ENCODE results near the gene ACE. TPM values are rescaled to one million over a fixed set of nuclear protein-coding genes. Genes with fewer than 3 reads are reported as not detected.

The ACE gene
- total RNA-seq, 3 donors from 2014 or later = 0.10 to 0.32 (median 0.24) TPM

DNA sequence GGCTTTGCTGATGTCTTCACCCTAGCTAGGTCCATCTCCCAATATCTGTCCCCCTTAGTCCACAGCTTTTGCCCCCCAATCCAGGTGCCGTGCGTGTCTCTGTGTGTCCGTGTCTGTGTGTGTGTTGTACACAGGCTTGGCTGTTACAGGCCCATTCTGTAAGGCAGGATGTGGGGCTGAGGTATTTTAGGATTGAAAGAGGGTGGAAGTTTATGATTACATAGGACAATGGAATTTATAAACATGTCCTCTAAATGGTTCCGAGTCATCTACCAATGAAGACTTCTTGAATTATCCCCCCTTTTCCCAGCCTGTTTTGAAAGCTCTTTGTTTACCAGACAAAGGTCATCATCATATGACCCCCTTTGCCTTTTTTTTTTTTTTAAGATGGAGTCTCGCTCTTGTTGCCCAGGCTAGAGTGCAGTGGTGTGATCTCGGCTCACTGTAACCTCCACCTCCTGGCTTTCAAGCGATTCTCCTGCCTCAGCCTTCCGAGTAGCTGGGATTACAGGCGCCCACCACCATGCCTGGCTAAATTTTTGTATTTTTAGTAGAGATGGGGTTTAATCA, 21.9 kb downstream of the ACE start:
- no peaks in the 10 kb centered on the region for H3K4me1 Mint-ChIP-seq (ENCODE audit: low read depth)
- ATAC-seq = no peak

DNA sequence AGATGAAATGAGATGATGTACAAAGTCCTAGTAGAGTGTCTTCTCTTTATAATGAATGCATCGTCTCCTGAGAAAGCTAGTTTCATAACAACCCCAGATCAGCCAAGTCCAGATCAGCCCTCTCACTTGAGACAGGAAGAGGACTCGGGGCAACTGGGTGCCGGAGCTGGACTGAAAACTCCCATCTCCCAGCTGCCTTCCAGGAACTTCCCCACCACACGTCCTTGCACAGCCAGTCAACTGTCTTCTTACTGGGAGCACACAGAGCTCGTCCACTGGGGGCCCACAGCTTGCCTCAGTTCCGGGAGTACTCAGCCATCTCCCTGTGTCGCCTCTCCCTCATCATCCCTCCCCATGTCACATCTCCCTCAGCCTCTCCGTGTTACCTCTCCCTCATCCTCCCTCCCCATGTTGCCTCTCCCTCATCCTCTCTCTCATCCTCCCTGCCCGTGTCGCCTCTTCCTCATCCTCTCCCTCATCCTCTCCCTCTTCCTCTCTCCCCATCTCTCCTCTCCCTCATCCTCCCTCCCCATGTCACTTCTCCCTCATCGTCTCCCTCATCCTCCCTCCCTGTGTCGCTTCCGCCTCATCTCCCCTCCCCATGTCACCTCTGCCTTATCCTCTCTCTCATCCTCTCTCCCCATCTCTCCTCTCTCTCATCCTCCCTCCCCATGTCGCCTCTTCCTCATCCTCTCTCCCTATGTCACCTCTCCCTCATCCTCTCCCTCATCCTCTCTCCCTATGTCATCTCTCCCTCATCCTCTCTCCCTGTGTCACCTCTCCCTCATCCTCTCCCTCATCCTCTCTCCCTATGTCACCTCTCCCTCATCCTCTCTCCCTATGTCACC, 23.9 kb downstream of the ACE start:
- H3K4me3 Mint-ChIP-seq = no peak overlapping the region
- H3K36me3 Mint-ChIP-seq (ENCODE audit: insufficient read depth) = no peaks in the 10 kb centered on the region
- no peak for DNase-seq
- no peak for ATAC-seq
- H3K27me3 Mint-ChIP-seq (ENCODE audit: low read depth) = peaks cover 18% of the 10 kb centered on the region
- no peaks in the 10 kb centered on the region for H3K4me1 Mint-ChIP-seq (ENCODE audit: low read depth)
- H3K9me3 Mint-ChIP-seq = peaks cover 5% of the 10 kb centered on the region

More for the DNA sequence above, 21.9 kb downstream of the ACE start:
- Mint-ChIP-seq H3K36me3 (ENCODE audit: insufficient read depth) (no peaks in the 10 kb centered on the region), H3K9me3 (no peaks in the 10 kb centered on the region), H3K27me3 (ENCODE audit: low read depth) (peaks cover 7% of the 10 kb centered on the region), H3K4me3 (no peak overlapping the region)
- no peak for DNase-seq

DNA sequence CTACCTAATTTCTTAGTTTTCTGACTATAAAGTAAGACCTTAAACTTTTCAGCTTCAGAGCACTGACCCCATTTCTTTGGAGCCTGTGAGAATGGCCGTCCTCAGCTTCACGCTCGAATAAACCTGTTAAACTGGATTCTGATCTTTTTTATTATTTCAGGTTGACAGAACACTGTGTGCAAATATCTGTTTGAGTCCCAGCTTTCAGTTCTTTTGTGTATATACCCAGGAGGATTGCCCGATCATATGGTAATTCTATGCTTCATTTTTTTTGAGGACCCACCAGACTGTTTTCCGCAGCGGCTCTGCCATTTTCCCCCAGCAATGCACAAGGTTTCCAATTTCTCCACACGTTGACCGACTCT, 26.5 kb downstream of the ACE start:
- H3K36me3 Mint-ChIP-seq (ENCODE audit: insufficient read depth) = no peaks in the 10 kb centered on the region
- no peak for ATAC-seq
- H3K27me3 Mint-ChIP-seq (ENCODE audit: low read depth) = peaks cover 27% of the 10 kb centered on the region
- H3K9me3 Mint-ChIP-seq = peaks cover 6% of the 10 kb centered on the region
- no peak overlapping the region for H3K4me3 Mint-ChIP-seq
- H3K4me1 Mint-ChIP-seq (ENCODE audit: low read depth) = no peaks in the 10 kb centered on the region
- DNase-seq = no peak

DNA sequence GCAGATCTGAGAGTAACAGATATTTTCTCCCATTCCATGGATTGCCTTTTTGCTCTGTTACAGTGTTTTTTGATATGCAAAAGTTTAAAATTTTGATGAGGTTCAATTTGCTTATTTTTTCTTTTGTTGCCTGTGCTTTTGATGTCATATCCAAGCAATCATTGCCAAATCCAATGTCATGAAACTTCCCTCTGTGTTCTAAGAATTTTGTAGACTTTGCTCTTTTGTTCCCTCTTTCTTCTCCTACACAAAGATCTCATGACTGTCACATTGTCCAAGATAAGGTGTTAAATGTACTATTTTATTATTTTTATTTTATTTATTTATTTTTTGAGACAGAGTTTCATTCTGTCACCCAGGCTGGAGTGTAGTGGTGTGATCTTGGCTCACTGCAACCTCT, 27.4 kb downstream of the ACE start:
- H3K4me3 Mint-ChIP-seq = no peak overlapping the region
- ATAC-seq (no peak), DNase-seq (no peak)
- peaks cover 6% of the 10 kb centered on the region for H3K9me3 Mint-ChIP-seq
- peaks cover 27% of the 10 kb centered on the region for H3K27me3 Mint-ChIP-seq (ENCODE audit: low read depth)
- no peaks in the 10 kb centered on the region for H3K36me3 Mint-ChIP-seq (ENCODE audit: insufficient read depth)
- no peaks in the 10 kb centered on the region for H3K4me1 Mint-ChIP-seq (ENCODE audit: low read depth)

DNA sequence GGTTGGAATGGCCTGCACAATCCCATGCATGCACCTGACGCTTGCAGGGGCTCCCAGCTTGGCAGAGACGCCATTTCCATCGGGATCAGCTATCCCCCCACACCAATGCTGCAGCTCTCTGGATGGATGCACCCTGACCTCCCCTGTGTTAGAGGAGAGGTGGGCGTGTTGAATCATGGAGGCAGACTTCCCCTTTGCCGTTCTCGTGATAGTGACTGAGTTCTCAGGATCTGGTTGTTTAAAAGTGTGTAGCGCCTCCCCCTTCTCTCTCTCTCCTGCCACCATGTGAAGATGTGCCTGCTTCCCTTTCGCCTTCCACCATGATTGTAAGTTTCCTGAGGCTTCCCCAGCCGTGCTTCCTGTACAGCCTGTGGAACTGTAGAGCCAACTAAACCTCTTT, 28.5 kb downstream of the ACE start:
- ATAC-seq = no peak
- DNase-seq = no peak
- Mint-ChIP-seq H3K4me3 (no peak overlapping the region), H3K4me1 (ENCODE audit: low read depth) (no peaks in the 10 kb centered on the region), H3K9me3 (peaks cover 6% of the 10 kb centered on the region), H3K27me3 (ENCODE audit: low read depth) (peaks cover 27% of the 10 kb centered on the region), H3K36me3 (ENCODE audit: insufficient read depth) (no peaks in the 10 kb centered on the region)

DNA sequence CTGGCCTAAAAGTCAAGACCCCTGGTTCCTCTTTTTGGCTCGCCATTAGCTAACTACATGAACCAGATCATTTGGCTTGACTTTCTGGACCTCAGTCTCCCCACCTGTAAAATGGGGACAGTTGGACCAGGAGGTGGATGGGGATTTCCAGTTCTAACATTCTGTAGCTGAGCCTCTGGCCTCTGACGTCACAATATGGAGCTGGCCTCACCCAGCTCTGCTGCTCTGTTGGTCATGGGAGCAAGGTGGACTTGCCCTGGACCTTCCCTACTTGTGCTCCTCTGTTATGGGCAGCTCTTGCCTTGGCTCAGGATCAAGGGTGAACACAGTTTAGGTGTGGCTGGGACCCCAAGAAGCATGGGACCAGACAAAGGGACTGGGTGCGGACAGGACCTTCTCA, 29.8 kb downstream of the ACE start:
- Mint-ChIP-seq H3K36me3 (ENCODE audit: insufficient read depth) (no peaks in the 10 kb centered on the region), H3K4me3 (no peak overlapping the region), H3K27me3 (ENCODE audit: low read depth) (peaks cover 23% of the 10 kb centered on the region), H3K4me1 (ENCODE audit: low read depth) (no peaks in the 10 kb centered on the region), H3K9me3 (peaks cover 6% of the 10 kb centered on the region)
- ATAC-seq = no peak
- no peak for DNase-seq

DNA sequence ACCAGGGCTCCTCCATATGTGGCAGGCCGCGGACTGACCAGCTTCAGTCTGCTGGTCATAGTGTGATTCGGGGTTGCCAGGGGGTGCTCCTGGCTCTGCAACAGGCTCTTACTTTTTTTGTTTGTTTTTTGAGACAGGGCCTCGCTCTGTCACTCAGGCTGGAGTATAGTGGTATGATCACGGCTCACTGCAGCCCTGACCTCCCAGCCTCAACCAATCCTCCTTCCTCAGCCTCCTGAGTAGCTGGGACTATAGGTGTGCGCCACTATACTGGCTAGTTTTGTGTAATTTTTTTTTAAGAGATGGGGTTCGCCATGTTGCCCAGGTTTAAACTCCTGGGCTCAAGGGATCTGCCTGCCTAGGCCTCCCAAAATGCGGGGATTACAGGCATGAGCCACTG, 34.5 kb downstream of the ACE start:
- no peaks in the 10 kb centered on the region for H3K9me3 Mint-ChIP-seq
- H3K36me3 Mint-ChIP-seq (ENCODE audit: insufficient read depth) = no peaks in the 10 kb centered on the region

DNA sequence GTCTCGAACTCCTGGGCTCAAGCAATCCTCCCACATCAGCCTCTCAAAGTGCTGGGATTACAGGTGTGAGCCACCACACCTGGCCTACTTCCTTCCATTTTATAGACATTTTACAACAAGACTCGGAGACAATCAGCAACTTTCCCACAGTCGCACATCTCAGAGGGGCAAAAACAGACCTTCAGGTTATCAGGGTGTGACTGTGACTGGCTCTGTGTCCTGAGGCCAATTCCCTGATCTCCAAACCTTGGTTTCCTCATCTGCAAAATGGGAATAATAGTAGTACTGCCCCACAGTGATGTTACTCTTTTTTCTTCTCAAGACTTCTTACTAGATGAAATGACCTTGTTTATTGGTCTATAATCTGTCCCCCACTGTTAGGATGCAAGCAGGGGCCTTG, 35.5 kb downstream of the ACE start:
- H3K36me3 Mint-ChIP-seq (ENCODE audit: insufficient read depth) = no peaks in the 10 kb centered on the region
- H3K9me3 Mint-ChIP-seq = no peaks in the 10 kb centered on the region
- H3K4me1 Mint-ChIP-seq (ENCODE audit: low read depth) = no peaks in the 10 kb centered on the region
- no peak for DNase-seq
- H3K27me3 Mint-ChIP-seq (ENCODE audit: low read depth) = peaks cover 10% of the 10 kb centered on the region
- no peak for ATAC-seq
- H3K4me3 Mint-ChIP-seq = no peak overlapping the region

More for the DNA sequence above, 34.5 kb downstream of the ACE start:
- DNase-seq = no peak
- no peaks in the 10 kb centered on the region for H3K4me1 Mint-ChIP-seq (ENCODE audit: low read depth)
- H3K4me3 Mint-ChIP-seq = no peak overlapping the region
- ATAC-seq = no peak
- H3K27me3 Mint-ChIP-seq (ENCODE audit: low read depth) = peaks cover 11% of the 10 kb centered on the region

DNA sequence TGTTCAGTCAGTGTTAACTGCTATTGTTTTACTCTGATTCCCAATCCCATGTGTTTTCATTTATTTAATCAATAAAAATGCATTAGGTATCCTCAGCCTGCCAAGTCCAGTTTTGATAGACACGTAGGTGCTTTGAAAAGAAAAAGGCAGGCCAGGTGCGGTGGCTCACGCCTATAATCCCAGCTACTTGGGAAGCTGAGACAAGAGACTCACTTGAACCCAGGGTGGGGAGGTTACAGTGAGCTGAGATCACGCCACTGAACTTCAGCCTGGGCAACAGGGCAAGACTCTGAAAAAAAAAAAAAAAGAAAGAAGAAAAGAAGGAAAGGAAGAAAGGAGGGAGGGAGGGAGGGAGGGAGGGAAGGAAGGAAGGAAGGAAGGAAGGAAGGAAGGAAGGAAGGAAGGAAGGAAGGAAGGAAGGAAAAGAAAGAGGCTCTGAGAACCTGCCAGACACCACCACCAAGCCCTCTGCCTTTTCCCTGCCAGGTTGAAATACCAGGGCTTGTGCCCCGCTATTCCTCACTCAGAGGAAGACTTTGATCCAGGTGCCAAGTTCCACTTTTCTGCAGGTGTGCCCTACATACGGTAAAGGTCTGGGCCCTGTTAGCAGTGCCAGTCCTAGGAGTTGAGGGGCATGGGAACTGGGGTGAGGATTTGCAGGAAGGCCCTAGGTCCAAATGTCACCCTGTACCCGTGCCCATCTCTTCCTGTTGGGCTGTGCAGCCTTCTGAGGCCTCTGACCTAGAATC, 36.2 kb downstream of the ACE start:
- Mint-ChIP-seq H3K27me3 (ENCODE audit: low read depth) (peaks cover 10% of the 10 kb centered on the region), H3K4me3 (no peak overlapping the region), H3K36me3 (ENCODE audit: insufficient read depth) (no peaks in the 10 kb centered on the region), H3K9me3 (no peaks in the 10 kb centered on the region), H3K4me1 (ENCODE audit: low read depth) (no peaks in the 10 kb centered on the region)
- DNase-seq (no peak), ATAC-seq (no peak)

DNA sequence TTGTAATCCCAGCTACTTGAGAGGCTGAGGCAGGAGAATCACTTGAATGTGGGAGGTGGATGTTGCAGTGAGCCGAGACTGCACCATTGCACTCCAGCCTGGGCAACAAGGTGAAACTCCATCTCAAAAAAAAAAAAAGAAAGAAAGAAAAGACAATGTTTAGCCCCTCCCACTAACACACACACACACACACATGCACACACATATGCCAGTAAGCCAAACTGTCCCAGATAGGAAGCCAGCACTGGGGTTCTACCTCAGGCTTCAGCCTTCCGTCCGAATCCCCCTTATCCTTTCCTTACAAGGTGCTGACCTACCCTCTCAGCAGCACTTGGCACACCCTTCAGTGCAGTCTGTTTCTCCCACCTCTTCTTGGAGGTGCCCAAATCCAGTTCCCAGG, 37.6 kb downstream of the ACE start:
- DNase-seq (no peak), ATAC-seq (no peak)
- Mint-ChIP-seq H3K9me3 (no peaks in the 10 kb centered on the region), H3K4me3 (no peak overlapping the region), H3K4me1 (ENCODE audit: low read depth) (no peaks in the 10 kb centered on the region), H3K27me3 (ENCODE audit: low read depth) (peaks cover 10% of the 10 kb centered on the region), H3K36me3 (ENCODE audit: insufficient read depth) (no peaks in the 10 kb centered on the region)

DNA sequence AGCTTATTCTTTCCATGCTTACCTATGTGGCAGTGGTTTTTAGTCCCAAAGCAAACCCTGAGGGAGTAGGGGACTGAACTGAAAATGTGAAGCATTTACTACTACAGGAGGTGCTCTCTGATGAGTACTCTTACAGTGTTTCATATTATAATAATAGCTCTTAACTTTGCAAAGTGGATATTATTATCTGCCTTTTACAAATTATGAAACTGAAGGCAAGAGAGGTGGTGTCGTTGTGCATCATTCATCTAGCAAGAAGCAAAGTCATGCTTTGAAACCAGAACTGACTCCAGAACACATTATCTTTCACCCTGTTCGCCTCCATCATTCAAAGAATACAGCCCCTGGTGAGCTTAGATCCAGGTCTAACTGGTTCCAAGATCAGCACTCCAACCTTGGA, 38.1 kb downstream of the ACE start:
- no peak for DNase-seq
- ATAC-seq = no peak
- H3K4me1 Mint-ChIP-seq (ENCODE audit: low read depth) = no peaks in the 10 kb centered on the region
- H3K36me3 Mint-ChIP-seq (ENCODE audit: insufficient read depth) = no peaks in the 10 kb centered on the region
- H3K9me3 Mint-ChIP-seq = no peaks in the 10 kb centered on the region
- H3K27me3 Mint-ChIP-seq (ENCODE audit: low read depth) = peaks cover 10% of the 10 kb centered on the region
- H3K4me3 Mint-ChIP-seq = no peak overlapping the region

DNA sequence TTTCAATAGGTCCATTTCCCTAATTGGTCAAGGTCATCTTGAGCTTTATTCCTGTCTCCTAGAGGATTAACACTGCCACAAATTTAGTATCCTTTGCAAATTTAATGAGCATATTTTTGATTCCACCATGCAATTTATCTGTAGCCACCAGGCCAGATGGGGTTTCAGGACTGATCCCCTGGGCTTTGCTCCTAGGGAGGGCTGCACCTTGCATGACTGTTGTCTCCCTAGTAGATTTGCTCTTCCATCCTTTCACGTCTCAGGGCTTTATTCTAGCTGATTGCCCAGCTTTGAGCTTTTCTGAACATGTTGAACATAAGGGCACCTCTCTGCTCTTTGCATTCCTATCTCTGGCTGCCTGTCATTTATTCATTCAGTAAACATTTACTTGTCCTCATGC, 38.6 kb downstream of the ACE start:
- Mint-ChIP-seq H3K4me1 (ENCODE audit: low read depth) (no peaks in the 10 kb centered on the region), H3K27me3 (ENCODE audit: low read depth) (peaks cover 10% of the 10 kb centered on the region), H3K36me3 (ENCODE audit: insufficient read depth) (no peaks in the 10 kb centered on the region), H3K4me3 (no peak overlapping the region), H3K9me3 (no peaks in the 10 kb centered on the region)
- ATAC-seq = no peak
- DNase-seq = no peak

DNA sequence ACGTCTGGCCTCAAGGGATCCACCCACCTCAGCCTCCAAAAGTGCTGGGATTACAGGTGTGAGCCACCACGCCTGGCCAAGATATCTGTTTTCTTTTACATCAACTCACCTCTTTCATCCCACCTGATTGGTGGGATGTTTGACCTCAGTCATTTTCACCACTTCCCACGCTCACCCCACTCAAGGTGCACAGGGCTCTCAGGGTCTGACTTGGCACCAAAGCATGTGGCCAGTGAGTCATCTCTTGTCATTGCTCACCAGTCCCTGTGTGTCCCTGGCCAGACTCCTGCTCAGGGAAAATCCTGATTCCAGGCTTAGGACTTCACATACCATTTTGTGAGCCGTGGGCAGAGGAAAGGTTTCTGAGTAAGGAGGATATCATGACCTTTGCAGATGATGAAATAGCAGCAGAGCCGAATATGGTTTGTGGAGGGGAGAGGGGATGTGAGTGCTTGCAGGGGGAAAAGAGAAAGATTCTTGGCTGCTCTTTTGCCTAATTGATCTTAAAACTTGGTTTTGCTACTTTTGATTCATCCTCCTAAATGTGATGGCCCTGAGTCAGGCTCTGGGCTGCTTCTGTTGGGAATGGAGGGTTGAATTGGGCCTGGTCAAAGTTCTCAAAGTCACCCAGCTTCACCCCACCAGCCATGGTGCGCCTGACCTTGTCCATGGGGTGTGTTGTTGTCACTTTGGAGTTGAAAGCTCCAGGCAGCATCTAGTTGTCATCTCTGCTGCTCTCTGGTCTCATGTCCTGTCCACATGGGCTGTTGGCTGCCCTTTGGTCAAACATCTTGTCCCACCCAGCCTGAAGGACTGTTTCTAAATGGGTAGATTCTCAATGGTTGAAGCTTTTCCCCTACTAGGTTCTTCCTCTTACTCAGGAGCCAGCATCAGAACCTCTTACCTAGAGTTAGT, 40.3 kb downstream of the ACE start:
- peaks cover 13% of the 10 kb centered on the region for H3K27me3 Mint-ChIP-seq (ENCODE audit: low read depth)
- DNase-seq (no peak), ATAC-seq (peak; percentile 58 to 84)
- no peaks in the 10 kb centered on the region for H3K9me3 Mint-ChIP-seq
- H3K4me3 Mint-ChIP-seq = no peak overlapping the region
- no peaks in the 10 kb centered on the region for H3K4me1 Mint-ChIP-seq (ENCODE audit: low read depth)
- no peaks in the 10 kb centered on the region for H3K36me3 Mint-ChIP-seq (ENCODE audit: insufficient read depth)
